Subcutaneous adipose tissue (tissue), 4 donors: ENCODE results near the gene REXO1. TPM values are rescaled to one million over a fixed set of nuclear protein-coding genes. Genes with fewer than 3 reads are reported as not detected.

Source experiments
- total RNA-seq, 4 donors: library from RNA; depleted of rRNA; stranded (reverse); fragments of >200 nt; gene quantifications; one replicate each; pipeline ENCODE4 v1.1.0, GENCODE V29; 2016
- TF ChIP-seq, protein P1 (sequence below): fragments of 450-650 bp; IDR thresholded peaks from one replicate; pipeline ENCODE4 v1.5.1; 2016; ENCODE audit warnings: low read depth, mild to moderate bottlenecking, control low read depth, antibody characterized with exemption, moderate library complexity

REXO1 gene
- total RNA-seq, 4 donors from 2014 or later: 12.3 to 30.5 (median 20.1) TPM

DNA sequence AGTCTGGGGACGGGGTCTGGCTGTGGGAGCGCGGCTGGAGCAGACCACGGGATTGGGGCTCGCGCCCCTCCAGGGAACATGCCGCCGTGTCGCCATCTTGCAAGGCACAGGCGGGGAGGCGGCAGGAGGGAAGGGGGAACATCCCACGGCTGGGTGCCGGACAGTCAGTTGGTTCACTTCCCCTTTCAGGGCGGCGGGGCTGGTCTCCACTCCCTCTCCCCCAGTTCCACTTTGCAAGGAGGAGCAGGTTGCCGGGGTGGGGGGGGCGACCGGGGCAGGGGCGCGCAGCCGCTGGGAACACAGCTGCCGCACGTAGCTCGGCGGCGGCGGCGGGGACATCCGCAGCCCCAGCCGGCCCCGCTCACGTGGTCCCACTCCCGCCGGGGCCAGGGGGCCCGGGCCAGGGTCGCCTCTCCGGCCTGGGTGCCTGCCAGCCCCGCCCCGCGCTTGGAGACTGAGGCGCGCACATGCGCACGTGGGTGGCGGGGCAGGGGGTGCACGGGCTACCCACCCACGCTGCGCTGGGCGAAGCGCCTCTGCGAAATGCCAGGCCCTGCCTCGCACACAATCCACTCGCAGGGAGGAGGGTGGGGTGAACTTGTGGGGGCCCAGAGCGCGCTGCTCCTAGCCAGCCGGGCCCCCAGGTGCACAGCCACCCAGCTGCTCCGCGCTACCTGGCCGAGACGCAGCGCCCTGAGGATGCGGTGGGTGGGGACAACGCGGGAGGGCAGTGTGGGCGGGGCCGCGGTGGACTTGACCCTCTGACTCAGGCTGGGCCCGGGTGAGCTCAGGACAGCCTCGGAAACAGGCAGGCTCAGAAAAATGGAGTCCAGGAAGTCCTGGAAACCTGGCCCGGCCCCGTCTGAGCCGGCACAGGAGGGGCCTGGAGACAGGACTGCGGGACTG lies 8.7 kb upstream of the REXO1 start:
- TF ChIP-seq, protein P1, sequence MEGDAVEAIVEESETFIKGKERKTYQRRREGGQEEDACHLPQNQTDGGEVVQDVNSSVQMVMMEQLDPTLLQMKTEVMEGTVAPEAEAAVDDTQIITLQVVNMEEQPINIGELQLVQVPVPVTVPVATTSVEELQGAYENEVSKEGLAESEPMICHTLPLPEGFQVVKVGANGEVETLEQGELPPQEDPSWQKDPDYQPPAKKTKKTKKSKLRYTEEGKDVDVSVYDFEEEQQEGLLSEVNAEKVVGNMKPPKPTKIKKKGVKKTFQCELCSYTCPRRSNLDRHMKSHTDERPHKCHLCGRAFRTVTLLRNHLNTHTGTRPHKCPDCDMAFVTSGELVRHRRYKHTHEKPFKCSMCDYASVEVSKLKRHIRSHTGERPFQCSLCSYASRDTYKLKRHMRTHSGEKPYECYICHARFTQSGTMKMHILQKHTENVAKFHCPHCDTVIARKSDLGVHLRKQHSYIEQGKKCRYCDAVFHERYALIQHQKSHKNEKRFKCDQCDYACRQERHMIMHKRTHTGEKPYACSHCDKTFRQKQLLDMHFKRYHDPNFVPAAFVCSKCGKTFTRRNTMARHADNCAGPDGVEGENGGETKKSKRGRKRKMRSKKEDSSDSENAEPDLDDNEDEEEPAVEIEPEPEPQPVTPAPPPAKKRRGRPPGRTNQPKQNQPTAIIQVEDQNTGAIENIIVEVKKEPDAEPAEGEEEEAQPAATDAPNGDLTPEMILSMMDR: no peak

DNA sequence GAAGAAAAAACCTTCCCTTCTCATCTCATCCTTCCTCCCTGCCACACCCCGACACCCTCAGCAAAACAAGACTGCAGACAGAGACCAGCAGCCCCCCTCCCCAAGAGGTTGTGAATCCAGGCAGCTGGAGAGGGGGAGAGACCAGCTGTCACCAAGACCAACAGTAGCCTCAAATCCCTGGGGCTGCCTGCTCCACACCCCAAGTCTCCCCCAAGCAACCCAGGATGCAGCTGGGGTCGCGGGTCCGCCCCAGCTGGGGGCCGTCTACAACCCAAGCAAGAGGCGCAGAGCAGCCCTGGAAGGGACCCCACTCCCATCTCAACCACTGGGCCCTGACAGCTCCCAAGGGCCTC lies 8.0 kb upstream of the REXO1 start:
- TF ChIP-seq, protein P1: no peak

DNA sequence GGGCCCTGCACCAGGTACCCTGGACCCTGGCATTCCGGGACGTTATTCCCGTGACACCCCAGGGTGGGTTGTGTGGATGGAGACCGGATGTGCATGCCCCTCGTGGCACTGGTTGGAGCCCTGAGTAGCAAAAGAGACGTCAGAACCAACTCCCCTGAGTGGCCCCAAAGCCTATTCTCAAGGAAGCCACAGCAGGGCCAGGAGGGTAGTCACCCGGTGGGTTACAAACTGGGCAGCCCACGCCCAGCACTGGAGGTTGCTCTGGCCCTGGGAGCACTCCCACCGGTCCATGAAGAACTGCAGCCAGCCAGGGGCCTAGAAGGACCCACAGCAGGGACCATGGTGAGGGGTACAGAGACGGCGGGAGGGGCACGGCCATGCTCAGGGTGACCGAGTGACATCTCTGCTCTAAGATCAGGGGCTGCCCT lies 7.6 kb upstream of the REXO1 start:
- TF ChIP-seq, protein P1: no peak

- TF ChIP-seq, protein P1: no peak
Observed at GRCh38 chr19:1855040-1855827, 7.0 kb upstream of the REXO1 start.

- TF ChIP-seq, protein P1: no peak
Observed at GRCh38 chr19:1854542-1855039, 6.3 kb upstream of the REXO1 start.

- TF ChIP-seq, protein P1: no peak
Observed at GRCh38 chr19:1854039-1854541, 5.8 kb upstream of the REXO1 start.
